ENCODE data around the gene UBIAD1.

DNA sequence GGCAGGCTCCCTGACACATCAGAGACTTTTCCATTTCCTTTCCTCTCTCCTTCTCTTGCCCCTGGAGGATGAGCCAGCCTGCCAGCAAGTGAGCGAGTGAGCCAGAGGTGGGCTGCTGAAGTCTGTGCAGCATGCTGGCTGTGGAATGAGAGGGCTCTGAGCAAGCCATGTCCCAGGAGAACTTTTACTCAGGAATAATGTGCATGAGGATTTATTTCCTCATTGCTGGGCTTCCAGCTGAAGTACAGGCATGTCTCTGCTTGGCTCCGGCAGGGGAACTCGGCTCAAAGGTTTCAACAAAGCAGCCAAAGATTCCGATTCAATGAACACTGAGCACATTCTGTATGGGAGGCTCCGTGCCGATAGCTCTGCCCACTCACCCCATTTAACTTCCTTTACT is 43.7 kb downstream of the UBIAD1 start:
- no peak for TF ChIP-seq POLR2AphosphoS5 (IDR thresholded peaks at IDR 0.05; ENCODE audit: low read depth, low read length)
- TF ChIP-seq POLR2A (IDR thresholded peaks at IDR 0.05; ENCODE audit: low read depth, low read length), result no peak
